MM.1S (cell line): Measurements from ENCODE around the gene CRMP1.

Experiments
- DNase-seq: peaks from one replicate; pipeline ENCODE4 v3.0.0-alpha.2; 2015
- H2AFZ ChIP-seq: fragments of 300-600 bp; sonication (generic); 2 replicates; pipeline ENCODE4 v1.6.0; 2016; ENCODE audit warnings: antibody characterized with exemption, low read length
- H3F3A ChIP-seq: fragments of 300-600 bp; sonication (generic); 2 replicates; pipeline ENCODE4 v1.6.1; 2016; ENCODE audit warnings: mild to moderate bottlenecking, antibody characterized with exemption, low read length, moderate library complexity, mixed read lengths; ENCODE audit not compliant: insufficient read depth
- H3K27ac ChIP-seq: fragments of 300-600 bp; sonication (generic); 2 replicates; pipeline ENCODE4 v1.5.1; 2016; ENCODE audit warnings: mild to moderate bottlenecking, low read length
- H3K27me3 ChIP-seq: fragments of 300-600 bp; sonication (generic); replicated peaks from 2 replicates; pipeline ENCODE4 v1.6.0; 2016; ENCODE audit warnings: low read length; ENCODE audit not compliant: insufficient read depth
- H3K36me3 ChIP-seq: fragments of 300-600 bp; sonication (generic); replicated peaks from 2 replicates; pipeline ENCODE4 v1.6.1; 2016; ENCODE audit warnings: mild to moderate bottlenecking, low read length, mixed read lengths; ENCODE audit not compliant: insufficient read depth
- H3K4me1 ChIP-seq: fragments of 300-600 bp; sonication (generic); 2 replicates; pipeline ENCODE4 v1.6.1; 2016; ENCODE audit warnings: low read length, mixed read lengths
- H3K4me2 ChIP-seq: fragments of 300-600 bp; sonication (generic); 2 replicates; pipeline ENCODE4 v1.6.0; 2016; ENCODE audit warnings: low read depth, low read length
- H3K4me3 ChIP-seq: fragments of 300-600 bp; sonication (generic); 2 replicates; pipeline ENCODE4 v1.5.1; 2016; ENCODE audit warnings: low read length, mixed read lengths
- H3K79me2 ChIP-seq: fragments of 300-600 bp; sonication (generic); 2 replicates; pipeline ENCODE4 v1.6.1; 2016; ENCODE audit warnings: mixed run types, low read length, mixed read lengths
- H3K9ac ChIP-seq: fragments of 300-600 bp; sonication (generic); 2 replicates; pipeline ENCODE4 v1.6.1; 2016; ENCODE audit warnings: low read length, mixed read lengths
- H3K9me2 ChIP-seq: fragments of 300-600 bp; sonication (generic); replicated peaks from 2 replicates; pipeline ENCODE4 v1.6.1; 2016; ENCODE audit warnings: mild to moderate bottlenecking, low read length, mixed read lengths; ENCODE audit not compliant: insufficient read depth
- H3K9me3 ChIP-seq: fragments of 300-600 bp; sonication (generic); replicated peaks from 2 replicates; pipeline ENCODE4 v1.6.1; 2016; ENCODE audit warnings: mild to moderate bottlenecking, low read length, mixed read lengths; ENCODE audit not compliant: insufficient read depth
- H4K20me1 ChIP-seq: fragments of 300-600 bp; sonication (generic); 2 replicates; pipeline ENCODE4 v1.6.1; 2016; ENCODE audit warnings: mild to moderate bottlenecking, low read length, moderate library complexity, mixed read lengths; ENCODE audit not compliant: insufficient read depth
- CTCF ChIP-seq: fragments of 300-600 bp; sonication (generic); IDR thresholded peaks from 2 replicates; pipeline ENCODE4 v1.5.1; 2016; ENCODE audit warnings: antibody characterized with exemption, low read length, mixed read lengths
- EZH2 ChIP-seq: fragments of 300-600 bp; sonication (generic); optimal IDR thresholded peaks from 2 replicates; pipeline ENCODE3; 2017; ENCODE audit warnings: low read depth, mild to moderate bottlenecking, antibody characterized with exemption, low read length, mixed read lengths
- EZH2phosphoT487 ChIP-seq: fragments of 300-600 bp; sonication (generic); IDR thresholded peaks from 2 replicates; pipeline ENCODE4 v1.6.1; 2018; ENCODE audit warnings: antibody characterized with exemption, low read length

CRMP1 gene

GRCh38 chr4:5927116-5927515 lies 34.2 kb upstream of the CRMP1 start:
- H4K20me1 ChIP-seq = no peaks in the 10 kb centered on the region
- no peaks in the 10 kb centered on the region for H3F3A ChIP-seq
- H2AFZ ChIP-seq = no peak overlapping the region
- H3K4me1 ChIP-seq = no peaks in the 10 kb centered on the region
- no peak overlapping the region for H3K9ac ChIP-seq
- H3K9me2 ChIP-seq = no peaks in the 10 kb centered on the region
- TF ChIP-seq EZH2 = no peak
- no peak for TF ChIP-seq EZH2phosphoT487
- no peak for TF ChIP-seq CTCF
- H3K79me2 ChIP-seq = no peaks in the 10 kb centered on the region
- H3K4me3 ChIP-seq = no peak overlapping the region
- no peak overlapping the region for H3K27ac ChIP-seq
- H3K9me3 ChIP-seq = no peaks in the 10 kb centered on the region
- H3K36me3 ChIP-seq = no peaks in the 10 kb centered on the region
- no peak for DNase-seq
- H3K27me3 ChIP-seq = peaks cover 10% of the 10 kb centered on the region; the same call in 1 of the 2 replicates
- no peak overlapping the region for H3K4me2 ChIP-seq

- Histone ChIP-seq H3K4me2 (no peak overlapping the region), H4K20me1 (no peaks in the 10 kb centered on the region), H3K4me1 (no peaks in the 10 kb centered on the region), H3K9me2 (no peaks in the 10 kb centered on the region), H3K79me2 (no peaks in the 10 kb centered on the region), H3K27ac (no peak overlapping the region), H3K36me3 (no peaks in the 10 kb centered on the region), H2AFZ (no peak overlapping the region), H3K4me3 (no peak overlapping the region), H3K9ac (no peak overlapping the region), H3K27me3 (peaks cover 8% of the 10 kb centered on the region; the same call in 1 of the 2 replicates), H3F3A (no peaks in the 10 kb centered on the region), H3K9me3 (no peaks in the 10 kb centered on the region)
- DNase-seq = no peak
- TF ChIP-seq EZH2 (no peak), EZH2phosphoT487 (no peak), CTCF (no peak)
These were observed 33.7 kb upstream of the CRMP1 start for GRCh38 chr4:5926598-5926997.

GRCh38 chr4:5925419-5926200 lies 32.7 kb upstream of the CRMP1 start:
- Histone ChIP-seq H3K4me1 (no peaks in the 10 kb centered on the region), H3K9ac (no peak overlapping the region), H3K27me3 (peaks cover 4% of the 10 kb centered on the region; the same call in 1 of the 2 replicates), H3K79me2 (no peaks in the 10 kb centered on the region), H3K4me2 (no peak overlapping the region), H3K9me2 (no peaks in the 10 kb centered on the region), H3K4me3 (no peak overlapping the region), H2AFZ (no peak overlapping the region), H3F3A (no peaks in the 10 kb centered on the region), H4K20me1 (no peaks in the 10 kb centered on the region), H3K27ac (no peak overlapping the region), H3K9me3 (no peaks in the 10 kb centered on the region), H3K36me3 (no peaks in the 10 kb centered on the region)
- DNase-seq = no peak
- TF ChIP-seq EZH2 (no peak), EZH2phosphoT487 (no peak), CTCF (no peak)
